ENCODE measurements around the gene ZNF467.

ZNF467 gene

GRCh38 chr7:149776848-149777407 is 3.5 kb upstream of the ZNF467 start:
- no peak overlapping the region for H3K27ac Mint-ChIP-seq
- no peaks in the 10 kb centered on the region for H3K36me3 Mint-ChIP-seq
- ATAC-seq (replicated peaks) (no peak), DNase-seq (no peak)
- H3K27me3 Mint-ChIP-seq: peaks cover 7 to 18% of the 10 kb centered on the region in 2 donors
- H3K4me1 Mint-ChIP-seq: peaks cover 13 to 17% of the 10 kb centered on the region in 2 donors
- H3K9me3 Mint-ChIP-seq: no peaks in the 10 kb centered on the region
- no peak overlapping the region for H3K4me3 Mint-ChIP-seq

- no peak for ATAC-seq (replicated peaks)
- Mint-ChIP-seq H3K9me3 (no peaks in the 10 kb centered on the region), H3K4me3 (no peak overlapping the region), H3K4me1 (peaks cover 13 to 14% of the 10 kb centered on the region in 2 donors), H3K27me3 (peaks cover 7 to 18% of the 10 kb centered on the region in 2 donors), H3K36me3 (no peaks in the 10 kb centered on the region), H3K27ac (no peak overlapping the region)
- DNase-seq: no peak
These were observed 2.9 kb upstream of the ZNF467 start for GRCh38 chr7:149776289-149776688.

DNA sequence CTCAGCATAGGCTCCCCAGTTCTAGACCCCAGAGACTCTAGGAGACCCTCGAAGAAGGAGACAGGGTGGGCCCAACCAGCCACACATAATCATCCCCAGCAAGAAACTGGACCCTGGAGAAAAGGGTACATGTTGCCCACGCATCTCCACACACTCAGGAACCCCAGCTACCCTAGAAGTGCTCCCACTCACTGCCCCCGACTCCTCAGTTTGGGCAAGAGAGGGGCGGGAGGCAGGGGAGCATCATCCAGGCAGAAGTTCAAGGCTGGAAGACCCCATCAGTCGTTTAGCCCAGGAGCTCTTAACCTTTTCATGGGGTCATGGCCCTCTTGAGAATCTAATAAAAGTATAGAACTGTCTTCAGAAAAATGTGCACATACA is 1.8 kb upstream of the ZNF467 start:
- DNase-seq: no peak
- Mint-ChIP-seq H3K27ac (no peak overlapping the region), H3K4me3 (no peak overlapping the region)

GRCh38 chr7:149774237-149775175 is 1.1 kb upstream of the ZNF467 start:
- H3K36me3 Mint-ChIP-seq: no peaks in the 10 kb centered on the region
- no peak for ATAC-seq (replicated peaks)
- peak overlapping the region; percentile 39 to 55 for H3K4me3 Mint-ChIP-seq
- peaks cover 7 to 18% of the 10 kb centered on the region in 2 donors for H3K27me3 Mint-ChIP-seq
- no peaks in the 10 kb centered on the region for H3K9me3 Mint-ChIP-seq
- no peak overlapping the region for H3K27ac Mint-ChIP-seq
- H3K4me1 Mint-ChIP-seq: peaks cover 20 to 22% of the 10 kb centered on the region in 2 donors
- no peak for DNase-seq

More for the DNA sequence above, 1.8 kb upstream of the ZNF467 start:
- Mint-ChIP-seq H3K9me3 (no peaks in the 10 kb centered on the region), H3K36me3 (no peaks in the 10 kb centered on the region), H3K27me3 (peaks cover 7 to 18% of the 10 kb centered on the region in 2 donors), H3K4me1 (peaks cover 20% of the 10 kb centered on the region in 2 donors)
- ATAC-seq (replicated peaks): no peak

- ATAC-seq (replicated peaks): peak in 1 of 2 donors; percentile 5
These were observed 393 bp downstream of the ZNF467 start for GRCh38 chr7:149772956-149773434.

DNA sequence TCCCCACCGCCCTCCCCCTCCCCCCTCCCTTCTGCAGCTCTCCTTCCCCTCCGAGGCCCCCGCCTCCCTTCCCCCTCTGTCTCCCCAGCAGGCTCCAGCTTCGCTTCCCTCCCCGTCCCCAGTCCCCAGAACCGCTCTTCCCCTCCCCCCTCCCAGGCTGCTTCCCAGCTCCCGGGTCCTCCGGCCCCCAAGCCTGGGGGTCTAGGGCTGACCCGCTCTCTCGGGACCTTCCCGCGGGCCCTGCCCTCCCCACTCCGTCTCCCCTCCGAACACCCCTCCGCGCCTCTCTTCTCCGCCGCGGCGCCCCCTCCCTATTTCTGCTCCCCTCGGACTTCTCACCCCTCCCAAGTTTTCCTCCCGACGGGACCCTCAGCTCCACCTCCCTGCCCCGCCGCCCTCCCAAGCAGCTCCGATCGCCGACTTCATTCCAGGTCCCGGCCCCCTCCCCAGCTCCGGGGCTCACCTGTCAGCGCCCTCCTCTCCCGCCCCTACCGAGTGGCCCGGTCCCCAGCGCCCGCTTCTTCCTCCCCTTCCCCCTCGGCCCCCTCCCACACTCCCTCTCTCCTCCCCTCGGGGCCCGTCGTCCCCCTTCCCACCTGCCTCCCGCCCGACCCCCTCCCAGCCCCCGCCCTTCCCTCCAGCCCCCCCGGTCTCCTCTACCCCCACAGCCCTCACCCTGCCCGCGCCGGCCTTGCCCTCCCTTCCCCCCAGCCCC is 990 bp downstream of the ZNF467 start:
- peaks cover 20 to 21% of the 10 kb centered on the region in 2 donors for H3K4me1 Mint-ChIP-seq
- no peaks in the 10 kb centered on the region for H3K9me3 Mint-ChIP-seq
- peak overlapping the region; percentile 62 to 87 for H3K4me3 Mint-ChIP-seq
- no peaks in the 10 kb centered on the region for H3K36me3 Mint-ChIP-seq
- H3K27ac Mint-ChIP-seq: no peak overlapping the region
- peaks cover 16 to 28% of the 10 kb centered on the region in 2 donors for H3K27me3 Mint-ChIP-seq
- ATAC-seq (replicated peaks): no peak
- DNase-seq: no peak

More at GRCh38 chr7:149772956-149773434, 393 bp downstream of the ZNF467 start:
- Mint-ChIP-seq H3K4me1 (peaks cover 20 to 22% of the 10 kb centered on the region in 2 donors), H3K27me3 (peaks cover 12 to 23% of the 10 kb centered on the region in 2 donors), H3K9me3 (no peaks in the 10 kb centered on the region), H3K4me3 (peak overlapping the region; percentile 80 to 83), H3K36me3 (no peaks in the 10 kb centered on the region), H3K27ac (no peak overlapping the region)
- DNase-seq: no peak

GRCh38 chr7:149771720-149772240 is 1.6 kb downstream of the ZNF467 start:
- no peaks in the 10 kb centered on the region for H3K36me3 Mint-ChIP-seq
- DNase-seq: peak; percentile 80
- peak overlapping the region; percentile 25 for H3K27ac Mint-ChIP-seq
- peak overlapping the region; percentile 81 to 87 for H3K4me3 Mint-ChIP-seq
- H3K9me3 Mint-ChIP-seq: no peaks in the 10 kb centered on the region
- H3K4me1 Mint-ChIP-seq: peaks cover 20% of the 10 kb centered on the region in 2 donors
- ATAC-seq (replicated peaks): peak; percentile 97 to 98
- peaks cover 17 to 28% of the 10 kb centered on the region in 2 donors for H3K27me3 Mint-ChIP-seq

DNA sequence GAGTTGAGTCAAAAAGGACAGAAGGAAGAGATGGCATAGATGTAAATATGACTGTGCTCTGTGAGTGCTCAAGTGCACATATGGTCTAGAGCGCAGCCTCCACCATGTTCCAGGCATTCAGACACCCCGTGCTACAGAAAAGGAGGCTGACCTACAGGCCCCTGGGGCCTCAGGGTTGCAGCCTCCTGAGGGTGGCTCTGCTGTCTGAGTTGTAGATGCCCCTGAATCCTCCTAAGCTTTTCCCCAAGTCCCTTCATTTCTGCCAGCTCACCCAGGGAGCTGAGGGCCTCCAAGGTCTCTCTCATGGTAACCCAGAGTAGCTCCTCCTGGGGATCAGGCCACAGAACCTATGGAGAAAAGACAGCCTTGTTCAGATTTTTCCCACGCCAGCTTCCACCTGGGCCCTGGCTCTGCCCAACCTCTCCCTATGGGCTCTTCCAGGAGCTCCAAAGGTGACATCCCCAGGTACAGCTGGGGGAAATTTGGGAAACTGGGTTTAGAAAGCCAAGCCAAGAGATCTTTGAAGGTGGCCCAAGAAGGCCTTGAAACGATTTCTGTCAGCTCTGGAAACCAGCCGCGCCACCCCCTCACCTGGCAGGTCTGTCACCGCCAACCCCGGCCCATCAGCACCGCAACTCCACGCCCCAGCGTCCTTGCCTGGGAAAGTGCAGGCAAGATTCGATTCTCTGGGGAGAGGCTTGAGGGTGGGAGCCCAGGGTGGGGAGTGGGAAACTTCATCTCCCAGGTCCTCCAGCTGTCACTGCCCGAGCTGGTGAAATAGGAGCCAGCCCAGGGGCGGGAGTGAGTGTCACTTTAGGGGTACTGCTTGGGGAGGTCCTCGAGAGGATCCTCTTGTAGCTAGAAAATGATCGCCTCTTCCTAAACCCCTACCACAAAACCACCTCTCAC is 2.4 kb downstream of the ZNF467 start:
- no peaks in the 10 kb centered on the region for H3K9me3 Mint-ChIP-seq
- no peak overlapping the region for H3K27ac Mint-ChIP-seq
- peaks cover 23 to 36% of the 10 kb centered on the region in 2 donors for H3K27me3 Mint-ChIP-seq
- no peak for DNase-seq
- H3K4me3 Mint-ChIP-seq: peak overlapping the region; percentile 81 to 87
- ATAC-seq (replicated peaks): peak; percentile 29 to 32
- H3K4me1 Mint-ChIP-seq: peaks cover 16 to 20% of the 10 kb centered on the region in 2 donors
- no peaks in the 10 kb centered on the region for H3K36me3 Mint-ChIP-seq

DNA sequence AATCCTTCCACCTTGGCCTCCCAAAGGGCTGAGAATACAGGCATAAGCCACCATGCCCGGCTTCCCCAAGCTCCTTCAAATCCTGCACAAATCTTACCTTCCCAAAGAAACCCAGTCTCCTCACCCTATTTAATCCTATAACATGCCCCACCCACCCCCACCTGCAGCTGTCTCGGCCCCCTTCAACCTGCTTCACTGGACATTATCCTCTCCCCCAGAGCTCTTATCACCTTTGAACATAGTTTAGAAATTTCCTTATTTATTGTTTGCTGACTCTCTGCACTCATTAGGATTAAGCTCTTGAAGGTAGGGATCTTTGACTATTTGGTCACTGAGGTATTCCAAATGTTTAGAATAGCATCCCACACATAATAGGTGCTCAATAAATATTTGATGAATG is 3.5 kb downstream of the ZNF467 start:
- Mint-ChIP-seq H3K36me3 (no peaks in the 10 kb centered on the region), H3K4me3 (no peak overlapping the region), H3K9me3 (no peaks in the 10 kb centered on the region), H3K4me1 (peaks cover 14 to 16% of the 10 kb centered on the region in 2 donors), H3K27me3 (peaks cover 20 to 31% of the 10 kb centered on the region in 2 donors), H3K27ac (no peak overlapping the region)
- ATAC-seq (replicated peaks) (no peak), DNase-seq (no peak)

DNA sequence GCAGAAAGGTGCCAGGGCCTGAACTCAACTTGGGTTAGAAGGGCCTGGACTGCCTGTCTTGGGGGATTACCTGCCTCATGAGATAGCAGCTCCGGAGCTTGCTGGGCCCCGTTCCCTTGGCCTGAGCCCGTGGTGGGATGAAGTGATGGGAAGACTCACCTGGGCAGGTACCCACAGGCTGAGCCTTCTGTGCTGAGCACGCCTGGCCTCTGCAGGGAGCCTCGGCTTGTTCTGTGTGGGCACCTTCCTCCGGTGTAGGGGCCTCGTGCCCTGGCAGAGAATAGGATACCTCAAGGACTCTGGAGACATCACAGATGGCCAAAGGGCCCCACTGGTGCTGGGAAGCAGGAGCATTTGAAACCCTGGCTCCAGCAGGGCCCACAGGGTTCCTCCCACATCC is 4.5 kb downstream of the ZNF467 start:
- ATAC-seq (replicated peaks) (no peak), DNase-seq (no peak)
- no peak overlapping the region for H3K27ac Mint-ChIP-seq
- no peaks in the 10 kb centered on the region for H3K36me3 Mint-ChIP-seq
- peaks cover 20 to 24% of the 10 kb centered on the region in 2 donors for H3K27me3 Mint-ChIP-seq
- peaks cover 12% of the 10 kb centered on the region in 2 donors for H3K4me1 Mint-ChIP-seq
- no peak overlapping the region for H3K4me3 Mint-ChIP-seq
- H3K9me3 Mint-ChIP-seq: no peaks in the 10 kb centered on the region

DNA sequence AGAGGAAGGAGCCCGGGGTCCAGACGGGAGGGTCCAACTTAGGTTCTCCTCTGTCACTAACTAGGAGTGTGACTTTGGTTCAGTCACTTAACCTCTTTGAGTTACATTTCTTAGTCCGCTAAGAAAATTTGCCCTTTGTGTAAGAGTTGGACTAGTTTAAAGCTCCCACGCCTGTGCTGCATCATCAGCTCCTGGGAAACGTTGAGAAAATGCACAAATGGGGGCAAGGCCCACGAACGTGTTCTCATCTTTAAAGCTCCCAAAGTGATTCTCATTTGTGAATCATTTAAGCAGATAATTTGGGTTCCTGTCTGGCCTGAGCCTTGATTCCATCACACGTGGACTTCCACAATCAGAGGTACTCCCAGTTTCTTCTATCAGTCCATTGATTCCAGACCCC is 6.3 kb downstream of the ZNF467 start:
- no peak overlapping the region for H3K27ac Mint-ChIP-seq
- H3K4me1 Mint-ChIP-seq: peaks cover 10 to 12% of the 10 kb centered on the region in 2 donors
- ATAC-seq (replicated peaks): no peak
- H3K27me3 Mint-ChIP-seq: peaks cover 18 to 22% of the 10 kb centered on the region in 2 donors
- H3K4me3 Mint-ChIP-seq: no peak overlapping the region
- no peaks in the 10 kb centered on the region for H3K9me3 Mint-ChIP-seq
- H3K36me3 Mint-ChIP-seq: no peaks in the 10 kb centered on the region
- DNase-seq: no peak

DNA sequence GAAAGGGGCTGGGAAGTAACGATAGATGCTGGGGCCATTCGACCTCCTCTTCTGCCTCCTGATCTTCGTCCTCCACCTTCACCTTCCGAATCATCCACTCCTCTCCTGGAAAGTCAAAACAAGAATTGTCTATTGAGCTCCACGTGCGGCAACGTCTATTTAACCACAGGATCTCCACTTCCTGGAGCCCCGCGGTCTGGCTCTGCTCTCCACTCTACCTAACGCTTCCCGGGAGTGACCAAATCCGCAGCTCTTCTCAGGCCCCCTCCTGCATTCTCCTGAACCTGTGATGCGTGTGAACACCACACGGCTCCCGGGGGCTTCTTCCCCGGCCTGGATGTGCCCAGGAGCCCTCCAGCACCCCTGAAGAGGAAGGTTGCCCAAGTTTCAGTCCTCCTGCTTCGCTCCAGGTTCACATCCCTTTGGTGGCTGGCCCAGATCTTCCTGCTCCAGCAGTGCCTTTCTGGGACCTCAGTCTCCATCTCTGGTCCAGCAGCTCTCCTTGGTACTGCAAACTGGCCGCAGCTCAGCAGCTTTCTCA is 7.2 kb downstream of the ZNF467 start:
- peaks cover 9 to 10% of the 10 kb centered on the region in 2 donors for H3K4me1 Mint-ChIP-seq
- no peak for DNase-seq
- no peaks in the 10 kb centered on the region for H3K9me3 Mint-ChIP-seq
- no peaks in the 10 kb centered on the region for H3K36me3 Mint-ChIP-seq
- no peak overlapping the region for H3K4me3 Mint-ChIP-seq
- peaks cover 18 to 22% of the 10 kb centered on the region in 2 donors for H3K27me3 Mint-ChIP-seq
- ATAC-seq (replicated peaks): no peak
- no peak overlapping the region for H3K27ac Mint-ChIP-seq
